Neural cell (in vitro differentiated cells): ENCODE data around the gene PHACTR1. TPM values are rescaled to one million over a fixed set of nuclear protein-coding genes. Genes with fewer than 3 reads are reported as not detected.

ENCODE experiments used
- H2AFZ ChIP-seq: fragments of 200-600, 300-800 bp; sonication (generic), shearing (Covaris generic); 2 replicates; pipeline ENCODE4 v1.6.0; 2014; ENCODE audit warnings: low read depth, mild to moderate bottlenecking, antibody characterized with exemption, low read length, moderate library complexity
- H3F3A ChIP-seq: fragments of 200-600 bp; shearing (Covaris generic); 2 replicates; pipeline ENCODE4 v1.6.1; 2016; ENCODE audit warnings: mild to moderate bottlenecking, moderate library complexity, mixed read lengths, antibody characterized with exemption, low read length; ENCODE audit not compliant: insufficient read depth, poor library complexity, severe bottlenecking
- H3K27ac ChIP-seq: fragments of 200-600, 300-800 bp; sonication (generic), shearing (Covaris generic); 2 replicates; pipeline ENCODE4 v1.5.1; 2014; ENCODE audit warnings: mild to moderate bottlenecking, low read length, moderate library complexity
- H3K27me3 ChIP-seq: fragments of 300-800, 200-600 bp; sonication (generic), shearing (Covaris generic); 2 replicates; pipeline ENCODE4 v1.6.0; 2014; ENCODE audit warnings: mild to moderate bottlenecking, low read depth, low read length, moderate library complexity; ENCODE audit not compliant: insufficient read depth
- H3K36me3 ChIP-seq: fragments of 300-800, 200-600 bp; sonication (generic), shearing (Covaris generic); 2 replicates; pipeline ENCODE4 v1.5.1; 2014; ENCODE audit warnings: mild to moderate bottlenecking, antibody characterized with exemption, low read length, moderate library complexity; ENCODE audit not compliant: insufficient read depth
- H3K4me2 ChIP-seq: fragments of 300-800, 200-600 bp; sonication (generic), shearing (Covaris generic); 2 replicates; pipeline ENCODE4 v1.6.0; 2014; ENCODE audit warnings: mild to moderate bottlenecking, low read length
- H3K4me3 ChIP-seq: fragments of 300-800, 200-600 bp; sonication (generic), shearing (Covaris generic); 2 replicates; pipeline ENCODE4 v1.5.1; 2014; ENCODE audit warnings: mild to moderate bottlenecking, low read length, moderate library complexity
- H3K79me2 ChIP-seq: fragments of 200-600 bp; shearing (Covaris generic); replicated peaks from 2 replicates; pipeline ENCODE4 v1.6.0; 2014; ENCODE audit warnings: mild to moderate bottlenecking, low read length, moderate library complexity; ENCODE audit not compliant: insufficient read depth
- H3K9ac ChIP-seq: fragments of 300-800, 200-600 bp; sonication (generic), shearing (Covaris generic); 2 replicates; pipeline ENCODE4 v1.6.1; 2016; ENCODE audit warnings: mild to moderate bottlenecking, low read length, mixed read lengths
- H3K9me2 ChIP-seq: fragments of 200-600 bp; shearing (Covaris generic); 2 replicates; pipeline ENCODE4 v1.6.1; 2016; ENCODE audit warnings: mild to moderate bottlenecking, low read length, mixed read lengths; ENCODE audit not compliant: insufficient read depth
- H3K9me3 ChIP-seq: fragments of 200-600, 300-800 bp; sonication (generic), shearing (Covaris generic); 2 replicates; pipeline ENCODE4 v1.6.1; 2016; ENCODE audit warnings: mild to moderate bottlenecking, mixed run types, low read length, moderate library complexity, mixed read lengths
- H4K20me1 ChIP-seq: fragments of 200-600 bp; shearing (Covaris generic); 2 replicates; pipeline ENCODE4 v1.6.1; 2016; ENCODE audit warnings: mild to moderate bottlenecking, mixed run types; ENCODE audit not compliant: insufficient read depth
- EP300 ChIP-seq: fragments of 450-650 bp; conservative IDR thresholded peaks from 2 replicates; pipeline ENCODE4 v1.6.1; 2014; ENCODE audit warnings: antibody characterized with exemption, mild to moderate bottlenecking, moderate library complexity; ENCODE audit not compliant: poor library complexity, severe bottlenecking
- EZH2 ChIP-seq: fragments of 200-600, 300-800 bp; shearing (Covaris generic), sonication (generic); IDR thresholded peaks from 2 replicates; pipeline ENCODE4 v1.6.1; 2014; ENCODE audit warnings: antibody characterized with exemption, low read length, borderline replicate concordance, mild to moderate bottlenecking; ENCODE audit not compliant: insufficient read depth, poor library complexity, severe bottlenecking
- MXI1 ChIP-seq: fragments of 450-650 bp; conservative IDR thresholded peaks from 2 replicates; pipeline ENCODE4 v1.6.1; 2014; ENCODE audit warnings: antibody characterized with exemption, mild to moderate bottlenecking; ENCODE audit not compliant: poor library complexity, severe bottlenecking
- POLR2AphosphoS5 ChIP-seq: IDR thresholded peaks from 2 replicates; pipeline ENCODE4 v1.6.1; 2012
- RAD21 ChIP-seq: fragments of 450-650 bp; conservative IDR thresholded peaks from 2 replicates; pipeline ENCODE4 v1.6.1; 2014; ENCODE audit warnings: antibody characterized with exemption, mild to moderate bottlenecking, moderate library complexity
- SMC3 ChIP-seq: fragments of 450-650 bp; conservative IDR thresholded peaks from 2 replicates; pipeline ENCODE4 v1.6.1; 2014; ENCODE audit warnings: antibody characterized with exemption, mild to moderate bottlenecking, moderate library complexity; ENCODE audit not compliant: poor library complexity
- TAF1 ChIP-seq: IDR thresholded peaks from 2 replicates; pipeline ENCODE4 v1.6.1; 2012; ENCODE audit warnings: low read depth
- polyA plus RNA-seq: library from polyadenylated mRNA; depleted of rRNA; stranded (reverse); fragments of >200 nt; gene quantifications from 2 replicates; pipeline ENCODE4 v1.2.3, GENCODE V29; 2014
- TF ChIP-seq, protein P1 (sequence below): fragments of 450-650 bp; IDR thresholded peaks from 2 replicates; pipeline ENCODE4 v1.5.1; 2014; ENCODE audit warnings: antibody characterized with exemption, mild to moderate bottlenecking, moderate library complexity; ENCODE audit not compliant: poor library complexity, severe bottlenecking
- TF ChIP-seq, protein P2 (sequence below): IDR thresholded peaks from 2 replicates; pipeline ENCODE4 v1.6.1; 2012; ENCODE audit warnings: borderline replicate concordance

Gene PHACTR1
- polyA plus RNA-seq, 1 donor from 2014 or later, result 7.8 TPM

- Histone ChIP-seq H3F3A (no peaks in the 10 kb centered on the region), H4K20me1 (no peaks in the 10 kb centered on the region), H3K9ac (no peak overlapping the region), H3K79me2 (no peaks in the 10 kb centered on the region), H3K9me3 (peaks cover under 1% of the 10 kb centered on the region), H3K4me3 (no peak overlapping the region), H3K27me3 (no peaks in the 10 kb centered on the region), H2AFZ (no peak overlapping the region), H3K9me2 (no peaks in the 10 kb centered on the region), H3K27ac (no peak overlapping the region), H3K36me3 (no peaks in the 10 kb centered on the region), H3K4me2 (no peak overlapping the region)
- TF ChIP-seq, protein P1, sequence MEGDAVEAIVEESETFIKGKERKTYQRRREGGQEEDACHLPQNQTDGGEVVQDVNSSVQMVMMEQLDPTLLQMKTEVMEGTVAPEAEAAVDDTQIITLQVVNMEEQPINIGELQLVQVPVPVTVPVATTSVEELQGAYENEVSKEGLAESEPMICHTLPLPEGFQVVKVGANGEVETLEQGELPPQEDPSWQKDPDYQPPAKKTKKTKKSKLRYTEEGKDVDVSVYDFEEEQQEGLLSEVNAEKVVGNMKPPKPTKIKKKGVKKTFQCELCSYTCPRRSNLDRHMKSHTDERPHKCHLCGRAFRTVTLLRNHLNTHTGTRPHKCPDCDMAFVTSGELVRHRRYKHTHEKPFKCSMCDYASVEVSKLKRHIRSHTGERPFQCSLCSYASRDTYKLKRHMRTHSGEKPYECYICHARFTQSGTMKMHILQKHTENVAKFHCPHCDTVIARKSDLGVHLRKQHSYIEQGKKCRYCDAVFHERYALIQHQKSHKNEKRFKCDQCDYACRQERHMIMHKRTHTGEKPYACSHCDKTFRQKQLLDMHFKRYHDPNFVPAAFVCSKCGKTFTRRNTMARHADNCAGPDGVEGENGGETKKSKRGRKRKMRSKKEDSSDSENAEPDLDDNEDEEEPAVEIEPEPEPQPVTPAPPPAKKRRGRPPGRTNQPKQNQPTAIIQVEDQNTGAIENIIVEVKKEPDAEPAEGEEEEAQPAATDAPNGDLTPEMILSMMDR, result no peak
Observed at GRCh38 chr6:13281686-13282085, 565.1 kb downstream of the PHACTR1 start.

- Histone ChIP-seq H3K36me3 (no peaks in the 10 kb centered on the region), H3K9me3 (peaks cover 9% of the 10 kb centered on the region)
Observed at GRCh38 chr6:13282393-13283069, 566.0 kb downstream of the PHACTR1 start.

More at GRCh38 chr6:13282393-13283069, 566.0 kb downstream of the PHACTR1 start:
- no peaks in the 10 kb centered on the region for H4K20me1 ChIP-seq
- no peaks in the 10 kb centered on the region for H3K27me3 ChIP-seq
- H3K4me2 ChIP-seq, result no peak overlapping the region
- TF ChIP-seq POLR2AphosphoS5 (no peak), EP300 (no peak), TAF1 (no peak), EZH2 (no peak), RAD21 (no peak), MXI1 (no peak), SMC3 (no peak)
- TF ChIP-seq, protein P1, result no peak
- TF ChIP-seq, protein P2, sequence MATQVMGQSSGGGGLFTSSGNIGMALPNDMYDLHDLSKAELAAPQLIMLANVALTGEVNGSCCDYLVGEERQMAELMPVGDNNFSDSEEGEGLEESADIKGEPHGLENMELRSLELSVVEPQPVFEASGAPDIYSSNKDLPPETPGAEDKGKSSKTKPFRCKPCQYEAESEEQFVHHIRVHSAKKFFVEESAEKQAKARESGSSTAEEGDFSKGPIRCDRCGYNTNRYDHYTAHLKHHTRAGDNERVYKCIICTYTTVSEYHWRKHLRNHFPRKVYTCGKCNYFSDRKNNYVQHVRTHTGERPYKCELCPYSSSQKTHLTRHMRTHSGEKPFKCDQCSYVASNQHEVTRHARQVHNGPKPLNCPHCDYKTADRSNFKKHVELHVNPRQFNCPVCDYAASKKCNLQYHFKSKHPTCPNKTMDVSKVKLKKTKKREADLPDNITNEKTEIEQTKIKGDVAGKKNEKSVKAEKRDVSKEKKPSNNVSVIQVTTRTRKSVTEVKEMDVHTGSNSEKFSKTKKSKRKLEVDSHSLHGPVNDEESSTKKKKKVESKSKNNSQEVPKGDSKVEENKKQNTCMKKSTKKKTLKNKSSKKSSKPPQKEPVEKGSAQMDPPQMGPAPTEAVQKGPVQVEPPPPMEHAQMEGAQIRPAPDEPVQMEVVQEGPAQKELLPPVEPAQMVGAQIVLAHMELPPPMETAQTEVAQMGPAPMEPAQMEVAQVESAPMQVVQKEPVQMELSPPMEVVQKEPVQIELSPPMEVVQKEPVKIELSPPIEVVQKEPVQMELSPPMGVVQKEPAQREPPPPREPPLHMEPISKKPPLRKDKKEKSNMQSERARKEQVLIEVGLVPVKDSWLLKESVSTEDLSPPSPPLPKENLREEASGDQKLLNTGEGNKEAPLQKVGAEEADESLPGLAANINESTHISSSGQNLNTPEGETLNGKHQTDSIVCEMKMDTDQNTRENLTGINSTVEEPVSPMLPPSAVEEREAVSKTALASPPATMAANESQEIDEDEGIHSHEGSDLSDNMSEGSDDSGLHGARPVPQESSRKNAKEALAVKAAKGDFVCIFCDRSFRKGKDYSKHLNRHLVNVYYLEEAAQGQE, result no peak
- H3K9me2 ChIP-seq, result no peaks in the 10 kb centered on the region
- H3K4me3 ChIP-seq, result no peak overlapping the region
- H3F3A ChIP-seq, result no peaks in the 10 kb centered on the region
- H3K9ac ChIP-seq, result no peak overlapping the region
- H2AFZ ChIP-seq, result no peak overlapping the region
- H3K79me2 ChIP-seq, result no peaks in the 10 kb centered on the region
- no peak overlapping the region for H3K27ac ChIP-seq
